HepG2 (cell line): ENCODE results near the gene WDR54. TPM values are rescaled to one million over a fixed set of nuclear protein-coding genes. Genes with fewer than 3 reads are reported as not detected.
A peak's percentile ranks its signal among the peaks of the same experiment; 100 is the strongest.

ENCODE experiments used
- ERF ChIP-seq: IDR thresholded peaks from 2 replicates; pipeline ENCODE4 v1.6.1; 2018; ENCODE audit warnings: missing biosample characterization, missing genetic modification reagents
- LCORL ChIP-seq, 2 experiments: fragments of 450-650 bp in 1 of 2; sonication (generic) in 1 of 2; formaldehyde crosslinking in 1 of 2; IDR thresholded peaks; 2 replicates each; pipeline versions ENCODE4 v1.5.0 to v1.6.1; 2017 to 2020; ENCODE audit warnings: antibody characterized with exemption in 1 of 2, missing genetic modification reagents in 1 of 2
- PITX1 ChIP-seq: sonication (generic); formaldehyde crosslinking; IDR thresholded peaks from 2 replicates; pipeline ENCODE4 v1.5.1; 2020; ENCODE audit warnings: mild to moderate bottlenecking, missing genetic modification reagents
- RFX3 ChIP-seq: IDR thresholded peaks from 2 replicates; pipeline ENCODE4 v1.6.1; 2016; ENCODE audit warnings: missing biosample characterization, missing genetic modification reagents
- TERF1 ChIP-seq: sonication (generic); formaldehyde crosslinking; IDR thresholded peaks from 2 replicates; pipeline ENCODE4 v1.8.0; 2022; ENCODE audit warnings: mild to moderate bottlenecking, missing genetic modification reagents, moderate library complexity
- ZGPAT ChIP-seq: IDR thresholded peaks from 2 replicates; pipeline ENCODE4 v1.6.1; 2016; ENCODE audit warnings: mild to moderate bottlenecking
- ZNF142 ChIP-seq: sonication (generic); formaldehyde crosslinking; IDR thresholded peaks from 2 replicates; pipeline ENCODE4 v1.4.0; 2020; ENCODE audit warnings: missing genetic modification reagents
- ZNF275 ChIP-seq: sonication (generic); formaldehyde crosslinking; IDR thresholded peaks from 2 replicates; pipeline ENCODE4 v1.8.0; 2022; ENCODE audit warnings: missing genetic modification reagents, mild to moderate bottlenecking, inconsistent platforms, borderline replicate concordance
- ZNF281 ChIP-seq: sonication (generic); formaldehyde crosslinking; IDR thresholded peaks from 2 replicates; pipeline ENCODE4 v1.4.0; 2020; ENCODE audit warnings: missing genetic modification reagents, borderline replicate concordance
- ZNF30 ChIP-seq: sonication (generic); formaldehyde crosslinking; IDR thresholded peaks from 2 replicates; pipeline ENCODE4 v1.5.0; 2020; ENCODE audit warnings: mild to moderate bottlenecking, missing genetic modification reagents
- ZNF335 ChIP-seq: sonication (generic); formaldehyde crosslinking; IDR thresholded peaks from 2 replicates; pipeline ENCODE4 v1.4.0; 2020; ENCODE audit warnings: missing genetic modification reagents
- ZNF580 ChIP-seq: IDR thresholded peaks from 2 replicates; pipeline ENCODE4 v1.6.1; 2016; ENCODE audit warnings: low read depth, borderline replicate concordance
- ZNF75D ChIP-seq: sonication (generic); formaldehyde crosslinking; IDR thresholded peaks from 2 replicates; pipeline ENCODE4 v1.8.1; 2023; ENCODE audit warnings: missing genetic modification reagents, mild to moderate bottlenecking, borderline replicate concordance
- ZSCAN12 ChIP-seq: sonication (generic); formaldehyde crosslinking; IDR thresholded peaks from 2 replicates; pipeline ENCODE4 v1.9.0; 2021; ENCODE audit warnings: mild to moderate bottlenecking, missing genetic modification reagents
- polyA plus RNA-seq, 8 experiments: library from polyadenylated mRNA; depleted of rRNA in 3 of 8; stranded (reverse) in 7 of 8; unstranded in 1 of 8; fragments of >200 nt; fragmentation: Illumina TruSeq in 4 of 8; extraction: Trizol in 4 of 8; gene quantifications; 2 replicates each; pipeline versions ENCODE4 v1.2.1 to v1.2.3, GENCODE V29; 2011 to 2016; ENCODE audit warnings: low read depth in 4 of 8, missing spikeins in 1 of 8, mixed read lengths in 1 of 8; ENCODE audit not compliant: insufficient read depth in 1 of 8
- total RNA-seq, 5 experiments: library from RNA; depleted of rRNA; stranded (reverse); fragments of >200 nt; fragmentation: Illumina TruSeq; extraction: Trizol; gene quantifications; 2 replicates each; pipeline ENCODE4 v1.2.3, GENCODE V29; 2016; ENCODE audit warnings: low read depth in 1 of 5

The WDR54 gene
- total and polyA plus RNA-seq, 2 of the 13 experiments (the other 11 are each of a cell fraction or from before 2014, with no cell fraction given) = 2.0 to 17.3 TPM

- TF ChIP-seq ZGPAT (peak; percentile 95), ZNF580 (CRISPR knock-in tag) (peak; percentile 98; the same call in 1 of the 2 replicates), TERF1 (peak; percentile 76; the same call in 1 of the 2 replicates), ERF (CRISPR knock-in tag) (peak; percentile 98; the same call in 1 of the 2 replicates), LCORL (IDR thresholded peaks at IDR 0.05) (no peak), LCORL (CRISPR knock-in tag; IDR thresholded peaks at IDR 0.05) (peak; percentile 89), PITX1 (CRISPR knock-in tag) (peak; percentile 81; the same call in 1 of the 2 replicates), ZNF142 (CRISPR knock-in tag) (peak; percentile 94), ZNF275 (CRISPR knock-in tag) (peak; percentile 56; the same call in 1 of the 2 replicates), RFX3 (CRISPR knock-in tag) (peak; percentile 57), ZSCAN12 (CRISPR knock-in tag) (peak; percentile 67), ZNF30 (CRISPR knock-in tag) (peak; percentile 92; the same call in 1 of the 2 replicates), ZNF335 (CRISPR knock-in tag) (peak; percentile 93; the same call in 1 of the 2 replicates), ZNF75D (CRISPR knock-in tag) (no peak), ZNF281 (CRISPR knock-in tag) (no peak; the same call in 1 of the 2 replicates)
Measured at GRCh38 chr2:74472086-74472944, 50.8 kb downstream of the WDR54 start, which contains the start of gene MRPL53 (continued).
